Adrenal gland (tissue), 12 donors: ENCODE data around the gene SPDYE4. TPM values are rescaled to one million over a fixed set of nuclear protein-coding genes. Genes with fewer than 3 reads are reported as not detected.

Experiments used
- DNase-seq, 7 donors: peaks; one replicate each; pipeline ENCODE4 v3.0.0-alpha.2; 2019 to 2020
- H3K27ac ChIP-seq, 5 donors: fragments of 200-600 bp; sonication (generic) in 4 of 5; 1 replicate in 3 of 5; 2 replicates in 2 of 5; pipeline versions ENCODE4 v1.5.1 to v1.8.0; 2016 to 2020; ENCODE audit warnings: mild to moderate bottlenecking in 1 of 5
- H3K27me3 ChIP-seq: fragments of 200-600 bp; 2 replicates; pipeline ENCODE4 v1.8.0; 2021
- H3K36me3 ChIP-seq, 2 donors: fragments of 200-600 bp; replicated peaks in 1 of 2; 1 replicate in 1 of 2; 2 replicates in 1 of 2; pipeline versions ENCODE4 v1.5.1 to v1.8.0; 2018 to 2022
- H3K4me1 ChIP-seq, 2 donors: fragments of 200-600 bp; replicated peaks in 1 of 2; 1 replicate in 1 of 2; 2 replicates in 1 of 2; pipeline versions ENCODE4 v1.5.1 to v1.8.0; 2018 to 2021
- H3K4me3 ChIP-seq, 4 donors: fragments of 200-600 bp; sonication (generic) in 3 of 4; one replicate each; pipeline ENCODE4 v1.5.1; 2016 to 2018
- H3K9me3 ChIP-seq, 3 donors: fragments of 200-600 bp; sonication (generic) in 1 of 3; replicated peaks in 1 of 3; 1 replicate in 2 of 3; 2 replicates in 1 of 3; pipeline versions ENCODE4 v1.5.1 to v1.8.0; 2016 to 2021
- CTCF ChIP-seq, 6 experiments: fragments of 450-650 bp in 4 of 6; fragments of 200-600 bp in 2 of 6; sonication (generic) in 1 of 6; IDR thresholded peaks; 1 replicate in 5 of 6; 2 replicates in 1 of 6; pipeline versions ENCODE4 v1.5.1 to v1.8.0; 2016 to 2021; ENCODE audit warnings: antibody characterized with exemption in 6 of 6, mild to moderate bottlenecking in 2 of 6, moderate library complexity in 1 of 6
- POLR2A ChIP-seq, 2 donors: fragments of 450-650 bp; IDR thresholded peaks; one replicate each; pipeline ENCODE4 v1.6.1; 2017; ENCODE audit warnings: antibody characterized with exemption in 2 of 2, mild to moderate bottlenecking in 2 of 2, moderate library complexity in 1 of 2
- WGBS, 4 donors: extraction: QIAGEN DNeasy Blood & Tissue Kit in 2 of 4; methylation state at CpG; one replicate each; pipeline versions ENCODE4 v1.1.5 to v1.1.7; 2013 to 2017; 5-methylcytosine and 5-hydroxymethylcytosine counted together
- intact Hi-C, 2 donors: fragments of 100-400 bp; cut with DNase I; formaldehyde crosslinking; loops; one replicate each; pipeline versions ENCODE4 v1.14.1 to v1.15.0; 2022 to 2023
- polyA plus RNA-seq, 3 donors: library from polyadenylated mRNA; stranded (reverse); fragments of 200-250 nt in 2 of 3; fragments of 350-450 nt in 1 of 3; fragmentation: Illumina TruSeq in 1 of 3; extraction: RNeasy Lipid Tissue Mini Kit (QIAGEN cat#74804) in 1 of 3; gene quantifications; one replicate each; pipeline ENCODE4 v1.2.3, GENCODE V29; 2013 to 2014
- total RNA-seq, 9 donors: library from RNA; depleted of rRNA in 4 of 9; stranded (reverse); fragments of >200 nt in 4 of 9; fragments of 120-200 nt in 1 of 9; fragmentation: NEBNext Ultra II Directional in 1 of 9; extraction: Animal tissue kit (Norgen Biotek cat#: 25700) in 1 of 9; gene quantifications; one replicate each; pipeline versions ENCODE4 v1.1.0 to v1.2.4, GENCODE V29; 2013 to 2023
- donor health status: healthy with polysubstance abuse.
- donor health status: Bipolar disorder and iron deficiency.
- donor health status: DM: yes; HTN: yes; CAD: no.
- donor health status: DM: no; HTN: no; CAD: no.
- donor health status: DM: no; HTN: no; CAD: no.
- donor health status: DM: yes; HTN: yes; CAD: no.

The SPDYE4 gene
- total and polyA plus RNA-seq, 12 donors = not detected

- Histone ChIP-seq H3K27ac (no peak overlapping the region), H3K4me1 (no peaks in the 10 kb centered on the region), H3K27me3 (no peaks in the 10 kb centered on the region), H3K4me3 (no peak overlapping the region), H3K9me3 (peaks cover 0 to 4% (median 0%) of the 10 kb centered on the region in 3 donors), H3K36me3 (no peaks in the 10 kb centered on the region)
- no peak for TF ChIP-seq POLR2A (IDR thresholded peaks at IDR 0.05)
- TF ChIP-seq CTCF (IDR thresholded peaks at IDR 0.05) = peak in 3 of 6 experiments; percentile 17 to 25 (median 24)
- 14 to 32% (median 29%) methylated on average over 1 of the region's 1 CpG for WGBS, 4 donors
- intact Hi-C loops = no loop called here
- DNase-seq = no peak
Observed at GRCh38 chr17:8753976-8754440, 4.3 kb downstream of the SPDYE4 start.

GRCh38 chr17:8753136-8753975 lies 5.0 kb downstream of the SPDYE4 start:
- no peak for TF ChIP-seq CTCF (IDR thresholded peaks at IDR 0.05)
- no peak for TF ChIP-seq POLR2A (IDR thresholded peaks at IDR 0.05)
- 56 to 82% (median 81%) methylated on average over 7 to 12 of the region's 12 CpGs for WGBS, 4 donors
- intact Hi-C loops = no loop called here

GRCh38 chr17:8749616-8750015 lies 8.7 kb downstream of the SPDYE4 start:
- Histone ChIP-seq H3K36me3 (no peaks in the 10 kb centered on the region), H3K9me3 (peaks cover 0 to 4% (median 0%) of the 10 kb centered on the region in 3 donors), H3K4me3 (no peak overlapping the region), H3K27me3 (no peaks in the 10 kb centered on the region), H3K4me1 (peaks cover 0 to 4% of the 10 kb centered on the region in 2 donors), H3K27ac (no peak overlapping the region)
- no peak for DNase-seq
- intact Hi-C loops = loop anchor here (10.0 kb wide), 4 partner anchors 175 to 365 kb away; partner anchors contain the start of gene RPL26 (in 1 of the 2)
- WGBS, 4 donors = 56 to 76% (median 66%) methylated on average over 3 of the region's 3 CpGs
- no peak for TF ChIP-seq CTCF (IDR thresholded peaks at IDR 0.05)
- TF ChIP-seq POLR2A (IDR thresholded peaks at IDR 0.05) = no peak

More at GRCh38 chr17:8753136-8753975, 5.0 kb downstream of the SPDYE4 start:
- Histone ChIP-seq H3K27ac (no peak overlapping the region), H3K36me3 (no peaks in the 10 kb centered on the region), H3K9me3 (peaks cover 0 to 4% (median 0%) of the 10 kb centered on the region in 3 donors), H3K27me3 (no peaks in the 10 kb centered on the region), H3K4me1 (no peaks in the 10 kb centered on the region), H3K4me3 (no peak overlapping the region)
- no peak for DNase-seq

GRCh38 chr17:8747742-8748141 lies 10.6 kb downstream of the SPDYE4 start:
- Histone ChIP-seq H3K27ac (no peak overlapping the region), H3K36me3 (no peaks in the 10 kb centered on the region), H3K27me3 (no peaks in the 10 kb centered on the region), H3K9me3 (peaks cover 0 to 4% (median 0%) of the 10 kb centered on the region in 3 donors), H3K4me1 (peaks cover 0 to 4% of the 10 kb centered on the region in 2 donors), H3K4me3 (no peak overlapping the region)
- DNase-seq = no peak
- intact Hi-C loops = loop anchor here (10.0 kb wide), 4 partner anchors 173 to 363 kb away; partner anchors contain the start of gene RPL26 (in 1 of the 2)
- no peak for TF ChIP-seq CTCF (IDR thresholded peaks at IDR 0.05)
- no peak for TF ChIP-seq POLR2A (IDR thresholded peaks at IDR 0.05)
- WGBS, 4 donors = 78 to 92% (median 88%) methylated on average over 3 of the region's 3 CpGs
